ENCODE data around the gene AXIN2. TPM values are rescaled to one million over a fixed set of nuclear protein-coding genes. Genes with fewer than 3 reads are reported as not detected.

AXIN2 gene
- total RNA-seq, 1 experiment from 2014 or later = 168 TPM

- BruUV-seq (replicated peaks) = no TSS peak
- Histone ChIP-seq H3K9me3 (no peaks in the 10 kb centered on the region), H3K36me3 (ENCODE audit: control insufficient read depth, insufficient read depth, low read length) (no peaks in the 10 kb centered on the region), H3K4me1 (peaks cover 29% of the 10 kb centered on the region), H3K4me3 (ENCODE audit: low read depth, low read length) (no peak overlapping the region), H3K27me3 (replicated peaks; ENCODE audit: control insufficient read depth, insufficient read depth, low read length) (no peaks in the 10 kb centered on the region)
- no peak overlapping the region for H3K27ac Mint-ChIP-seq (ENCODE audit: unreplicated experiment)
- no peaks in the 10 kb centered on the region for H3K36me3 Mint-ChIP-seq (ENCODE audit: insufficient read depth, unreplicated experiment)
- DNase-seq = no peak
- no peak overlapping the region for H3K4me3 Mint-ChIP-seq (ENCODE audit: unreplicated experiment)
- no peaks in the 10 kb centered on the region for H3K27me3 Mint-ChIP-seq (ENCODE audit: insufficient read depth, unreplicated experiment)
- no peaks in the 10 kb centered on the region for H3K9me3 Mint-ChIP-seq (ENCODE audit: unreplicated experiment)
- POLR2A ChIA-PET = no interaction called here
- CTCF ChIA-PET = no interaction called here
- peaks cover 43% of the 10 kb centered on the region for H3K4me1 Mint-ChIP-seq (ENCODE audit: low read depth, unreplicated experiment)
- intact Hi-C loops (cut with micrococcal nuclease; ENCODE audit: unreplicated experiment) = loop anchor here (10.0 kb wide), 1 partner anchor 126 kb away; no protein-coding TSS in a partner anchor
- no peak for TF ChIP-seq CTCF (IDR thresholded peaks at IDR 0.05; ENCODE audit: insufficient read depth in 1 of 2, low read depth in 1 of 2, low read length in 1 of 2, severe bottlenecking in 1 of 2, unreplicated experiment in 1 of 2)
Observed at GRCh38 chr17:65568918-65569317, 7.5 kb upstream of the AXIN2 start.

- Mint-ChIP-seq H3K4me3 (ENCODE audit: unreplicated experiment) (no peak overlapping the region), H3K27ac (ENCODE audit: unreplicated experiment) (no peak overlapping the region), H3K27me3 (ENCODE audit: insufficient read depth, unreplicated experiment) (no peaks in the 10 kb centered on the region), H3K36me3 (ENCODE audit: insufficient read depth, unreplicated experiment) (no peaks in the 10 kb centered on the region), H3K9me3 (ENCODE audit: unreplicated experiment) (no peaks in the 10 kb centered on the region), H3K4me1 (ENCODE audit: low read depth, unreplicated experiment) (peaks cover 40% of the 10 kb centered on the region)
- no peak for TF ChIP-seq CTCF (IDR thresholded peaks at IDR 0.05; ENCODE audit: insufficient read depth in 1 of 2, low read depth in 1 of 2, low read length in 1 of 2, severe bottlenecking in 1 of 2, unreplicated experiment in 1 of 2)
- Histone ChIP-seq H3K27me3 (replicated peaks; ENCODE audit: control insufficient read depth, insufficient read depth, low read length) (no peaks in the 10 kb centered on the region), H3K4me1 (peaks cover 30% of the 10 kb centered on the region), H3K36me3 (ENCODE audit: control insufficient read depth, insufficient read depth, low read length) (no peaks in the 10 kb centered on the region), H3K9me3 (no peaks in the 10 kb centered on the region), H3K4me3 (ENCODE audit: low read depth, low read length) (no peak overlapping the region)
- intact Hi-C loops (cut with micrococcal nuclease; ENCODE audit: unreplicated experiment) = loop anchor here (10.0 kb wide), 1 partner anchor 127 kb away; no protein-coding TSS in a partner anchor
- no peak for DNase-seq
- CTCF ChIA-PET = no interaction called here
- POLR2A ChIA-PET = no interaction called here
- no TSS peak for BruUV-seq (replicated peaks)
Observed at GRCh38 chr17:65567566-65567965, 6.1 kb upstream of the AXIN2 start.

GRCh38 chr17:65565559-65565958, 4.1 kb upstream of the AXIN2 start:
- no peak overlapping the region for H3K4me3 Mint-ChIP-seq (ENCODE audit: unreplicated experiment)
- Histone ChIP-seq H3K4me1 (peaks cover 33% of the 10 kb centered on the region), H3K9me3 (no peaks in the 10 kb centered on the region), H3K27me3 (replicated peaks; ENCODE audit: control insufficient read depth, insufficient read depth, low read length) (no peaks in the 10 kb centered on the region), H3K36me3 (ENCODE audit: control insufficient read depth, insufficient read depth, low read length) (no peaks in the 10 kb centered on the region), H3K4me3 (ENCODE audit: low read depth, low read length) (no peak overlapping the region)
- BruUV-seq (replicated peaks) = no TSS peak
- TF ChIP-seq CTCF (IDR thresholded peaks at IDR 0.05; ENCODE audit: insufficient read depth in 1 of 2, low read depth in 1 of 2, low read length in 1 of 2, severe bottlenecking in 1 of 2, unreplicated experiment in 1 of 2) = no peak
- H3K36me3 Mint-ChIP-seq (ENCODE audit: insufficient read depth, unreplicated experiment) = peaks cover 11% of the 10 kb centered on the region
- H3K27me3 Mint-ChIP-seq (ENCODE audit: insufficient read depth, unreplicated experiment) = no peaks in the 10 kb centered on the region
- no peak for DNase-seq
- ChIA-PET CTCF (no interaction called here), POLR2A (no interaction called here)
- peaks cover 42% of the 10 kb centered on the region for H3K4me1 Mint-ChIP-seq (ENCODE audit: low read depth, unreplicated experiment)
- peak overlapping the region; percentile 86 for H3K27ac Mint-ChIP-seq (ENCODE audit: unreplicated experiment)
- no peaks in the 10 kb centered on the region for H3K9me3 Mint-ChIP-seq (ENCODE audit: unreplicated experiment)
- intact Hi-C loops (cut with micrococcal nuclease; ENCODE audit: unreplicated experiment) = loop anchor here (10.0 kb wide), 1 partner anchor 129 kb away; no protein-coding TSS in a partner anchor
